HG02970 (cell line): Measurements from ENCODE around the gene ZNF836.
A peak's percentile ranks its signal among the peaks of the same experiment; 100 is the strongest.
"Not testable (repeated sequence)": the region's sequence is repeated elsewhere in the genome, so short reads cannot be mapped to it uniquely, and the experiment has no call there.

Experiments
- ATAC-seq: cut with Tn5 transposase; IDR thresholded peaks from one replicate; pipeline ENCODE4 v1.9.1; 2021; ENCODE audit warnings: mild to moderate bottlenecking, moderate library complexity, moderate number of reproducible peaks; ENCODE audit not compliant: unreplicated experiment, low FRiP score

ZNF836 gene

GRCh38 chr19:52171321-52172169 lies at the start of gene ZNF836:
Gene ZNF836, minus strand, starts transcription at chr19:52171621. Its CDS starts 3,549 bp downstream, at chr19:52168072.
- peak; percentile 75 for ATAC-seq

- no peak for ATAC-seq
Observed at GRCh38 chr19:52221031-52221430, 49.6 kb upstream of the ZNF836 start.

DNA sequence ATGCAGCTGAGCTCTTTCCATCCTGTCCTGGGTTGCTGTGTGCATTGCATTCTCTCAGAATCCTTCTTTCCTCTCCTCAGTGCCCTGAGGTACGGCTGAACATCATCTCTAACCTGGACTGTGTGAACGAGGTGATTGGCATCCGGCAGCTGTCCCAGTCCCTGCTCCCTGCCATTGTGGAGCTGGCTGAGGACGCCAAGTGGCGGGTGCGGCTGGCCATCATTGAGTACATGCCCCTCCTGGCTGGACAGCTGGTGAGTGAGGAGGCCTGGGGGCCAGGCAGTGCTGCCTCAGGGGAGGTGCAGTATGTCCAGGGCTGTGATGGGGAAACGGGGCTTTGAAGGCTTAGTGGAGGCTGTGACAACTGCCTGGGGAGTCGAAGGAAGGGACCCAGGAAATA lies 48.2 kb upstream of the ZNF836 start:
- ATAC-seq, result no peak

DNA sequence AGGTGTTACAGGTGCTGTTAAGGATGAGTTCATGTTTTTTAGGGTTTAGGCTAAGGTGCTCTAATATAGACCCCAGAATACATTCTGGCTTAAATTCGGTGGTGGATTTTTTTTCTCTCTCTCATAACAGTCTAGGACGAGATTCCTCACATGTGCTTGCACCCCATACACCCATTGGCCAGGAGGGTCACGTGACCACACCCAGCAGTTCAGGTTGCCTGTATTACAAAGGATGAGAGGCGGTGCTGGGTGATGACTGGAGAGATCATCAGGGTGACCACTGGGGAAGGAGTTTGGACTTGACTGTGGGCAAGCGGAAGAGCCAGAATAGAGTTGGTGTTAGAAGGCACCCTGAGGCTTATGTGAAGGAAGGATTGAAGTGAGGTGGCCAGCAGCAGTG lies 46.2 kb upstream of the ZNF836 start:
- no peak for ATAC-seq

DNA sequence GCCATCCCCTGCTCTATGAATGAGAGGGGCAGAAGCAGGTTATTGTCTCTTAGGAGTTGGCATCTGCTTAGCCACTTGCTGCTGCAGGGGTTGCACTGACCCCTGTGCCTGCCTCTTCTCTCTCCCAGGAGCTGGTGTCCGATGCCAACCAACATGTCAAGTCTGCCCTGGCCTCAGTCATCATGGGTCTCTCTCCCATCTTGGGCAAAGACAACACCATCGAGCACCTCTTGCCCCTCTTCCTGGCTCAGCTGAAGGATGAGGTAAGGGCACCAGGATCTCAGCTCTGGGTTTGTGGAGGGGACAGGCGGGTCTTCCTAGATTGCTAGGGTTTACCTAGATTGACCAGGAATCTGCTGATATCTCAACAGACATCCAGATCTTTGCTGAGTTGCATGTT lies 45.0 kb upstream of the ZNF836 start:
- ATAC-seq, result no peak

DNA sequence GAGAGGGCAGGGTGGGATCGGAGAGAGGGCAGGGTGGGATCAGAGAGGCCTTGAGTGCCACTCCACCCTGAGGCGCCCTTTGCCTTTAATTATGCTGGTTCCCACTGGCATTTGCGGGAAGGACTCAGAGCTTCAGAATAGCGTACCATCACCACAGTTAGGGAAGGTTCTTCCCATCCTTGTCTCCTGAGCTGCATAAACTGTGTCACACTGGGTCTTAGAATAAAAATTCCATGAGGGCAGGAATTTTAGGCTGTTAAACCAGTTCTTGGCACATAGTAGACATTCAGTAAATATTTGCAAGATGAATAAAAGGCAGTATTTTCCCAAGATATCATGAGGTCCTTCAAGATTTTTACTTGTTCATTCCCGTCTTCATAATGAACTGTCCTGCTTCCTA lies 42.8 kb upstream of the ZNF836 start:
- no peak for ATAC-seq

DNA sequence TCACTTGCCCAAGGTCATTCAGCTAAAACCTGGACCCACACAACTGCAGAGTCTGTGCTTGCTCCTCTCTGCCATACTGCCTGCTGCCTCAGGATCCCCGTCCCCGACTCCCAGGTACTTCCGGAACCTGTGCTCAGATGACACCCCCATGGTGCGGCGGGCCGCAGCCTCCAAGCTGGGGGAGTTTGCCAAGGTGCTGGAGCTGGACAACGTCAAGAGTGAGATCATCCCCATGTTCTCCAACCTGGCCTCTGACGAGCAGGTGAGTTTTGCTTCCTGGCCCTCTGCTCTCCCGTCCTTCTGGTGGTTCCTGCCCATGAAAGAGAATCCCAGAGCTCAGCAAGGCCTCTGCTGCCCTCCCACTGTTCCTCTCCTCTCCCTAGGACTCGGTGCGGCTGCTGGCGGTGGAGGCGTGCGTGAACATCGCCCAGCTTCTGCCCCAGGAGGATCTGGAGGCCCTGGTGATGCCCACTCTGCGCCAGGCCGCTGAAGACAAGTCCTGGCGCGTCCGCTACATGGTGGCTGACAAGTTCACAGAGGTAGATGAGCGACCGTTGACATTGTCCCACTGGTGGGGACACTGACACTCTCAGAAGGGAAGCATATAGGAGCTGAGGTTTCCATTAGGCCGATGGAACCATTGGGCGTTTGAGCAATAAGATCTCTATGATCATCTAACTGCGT lies 41.3 kb upstream of the ZNF836 start:
- ATAC-seq, result no peak

GRCh38 chr19:52211926-52212571 lies 40.6 kb upstream of the ZNF836 start:
- no peak for ATAC-seq

DNA sequence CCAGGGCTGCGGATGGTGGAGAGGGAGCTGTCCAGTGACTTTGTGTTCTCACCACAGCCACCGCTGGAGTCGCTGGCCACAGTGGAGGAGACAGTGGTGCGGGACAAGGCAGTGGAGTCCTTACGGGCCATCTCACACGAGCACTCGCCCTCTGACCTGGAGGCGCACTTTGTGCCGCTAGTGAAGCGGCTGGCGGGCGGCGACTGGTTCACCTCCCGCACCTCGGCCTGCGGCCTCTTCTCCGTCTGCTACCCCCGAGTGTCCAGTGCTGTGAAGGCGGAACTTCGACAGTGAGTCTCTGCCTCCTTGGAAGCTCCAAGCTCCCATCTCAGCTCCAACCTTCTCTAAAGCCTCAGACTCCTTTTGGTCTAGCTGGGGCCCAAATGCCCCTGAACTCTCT lies 39.8 kb upstream of the ZNF836 start:
- ATAC-seq, result no peak

DNA sequence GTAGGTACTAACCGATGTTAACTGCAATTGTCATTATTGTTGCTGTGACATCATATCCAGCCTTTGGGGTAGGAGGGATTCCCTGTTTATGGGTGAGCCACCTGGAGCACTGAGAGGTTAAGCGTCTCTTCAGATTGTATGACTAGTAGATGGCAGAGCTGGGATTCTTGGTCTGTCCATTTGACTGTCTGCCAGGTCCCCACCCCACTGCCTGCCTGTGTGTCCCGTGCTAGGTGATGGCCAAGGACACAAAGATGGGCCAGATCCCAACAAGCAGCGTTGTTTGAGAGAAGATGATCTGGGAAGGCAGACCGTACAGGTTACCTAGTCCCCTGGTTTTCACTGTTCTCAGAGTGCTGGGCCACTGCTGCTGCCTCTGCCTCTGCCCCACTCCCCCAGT lies 35.1 kb upstream of the ZNF836 start:
- ATAC-seq, result no peak

GRCh38 chr19:52200755-52201391 lies 29.5 kb upstream of the ZNF836 start:
- ATAC-seq, result not testable (repeated sequence)

GRCh38 chr19:52200044-52200443 lies 28.6 kb upstream of the ZNF836 start:
- no peak for ATAC-seq

GRCh38 chr19:52198678-52199077 lies 27.3 kb upstream of the ZNF836 start:
- no peak for ATAC-seq

- ATAC-seq, result no peak
Observed at GRCh38 chr19:52197964-52198363, 26.5 kb upstream of the ZNF836 start.

DNA sequence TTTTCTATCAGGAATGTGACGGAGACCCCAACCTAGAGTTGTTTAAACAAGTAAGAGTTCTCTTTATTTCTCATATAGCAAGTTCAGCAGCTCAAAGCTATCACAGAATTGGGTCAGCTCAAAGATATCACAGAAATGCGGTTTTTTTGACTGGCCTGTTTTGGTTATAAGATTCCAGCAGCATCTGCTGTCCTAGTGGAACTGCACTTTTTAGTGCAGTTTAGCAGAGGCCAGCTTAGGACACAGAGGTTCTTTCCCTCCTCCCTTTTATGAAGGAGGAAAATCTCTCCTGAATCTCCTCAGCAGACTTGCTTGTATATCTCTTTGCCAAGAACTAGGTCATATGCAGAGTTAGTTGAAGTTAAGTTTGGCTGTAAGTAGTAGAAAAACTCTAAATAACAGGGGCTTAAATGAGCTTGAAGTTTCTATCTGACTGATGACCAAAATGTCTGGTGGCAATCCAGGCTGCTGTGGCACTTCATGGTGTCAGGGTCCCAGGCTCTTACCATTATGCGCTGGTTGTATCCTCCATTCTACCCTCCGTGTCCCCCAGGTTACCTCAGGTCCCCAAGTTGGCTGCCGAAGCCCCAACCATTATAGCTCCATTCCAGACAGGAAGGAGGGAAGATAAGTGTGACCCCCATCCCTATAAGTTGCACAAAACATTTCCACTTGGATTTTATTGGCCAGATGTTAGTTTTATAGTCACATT lies 25.0 kb upstream of the ZNF836 start:
- no peak for ATAC-seq

GRCh38 chr19:52191951-52192350 lies 20.5 kb upstream of the ZNF836 start:
- ATAC-seq, result no peak

DNA sequence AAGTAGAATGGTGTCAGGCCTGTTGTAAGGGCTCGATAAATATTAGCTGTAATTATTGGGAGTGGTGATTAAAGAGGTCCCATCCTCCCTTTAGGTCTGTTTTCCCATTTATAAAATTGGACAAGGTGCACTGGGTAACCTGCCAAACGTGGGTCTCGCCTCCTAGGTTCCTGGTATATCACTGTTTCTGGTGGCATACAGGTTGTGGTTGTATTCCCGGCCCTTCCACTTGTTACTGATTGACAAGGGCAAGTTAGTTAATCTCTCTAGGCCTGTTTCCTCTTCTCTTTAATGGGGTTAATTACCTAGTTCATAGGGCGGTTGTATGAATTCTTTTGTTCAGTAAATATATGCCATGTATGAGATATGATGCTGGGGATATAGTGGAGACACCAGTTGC lies 20.0 kb upstream of the ZNF836 start:
- no peak for ATAC-seq

DNA sequence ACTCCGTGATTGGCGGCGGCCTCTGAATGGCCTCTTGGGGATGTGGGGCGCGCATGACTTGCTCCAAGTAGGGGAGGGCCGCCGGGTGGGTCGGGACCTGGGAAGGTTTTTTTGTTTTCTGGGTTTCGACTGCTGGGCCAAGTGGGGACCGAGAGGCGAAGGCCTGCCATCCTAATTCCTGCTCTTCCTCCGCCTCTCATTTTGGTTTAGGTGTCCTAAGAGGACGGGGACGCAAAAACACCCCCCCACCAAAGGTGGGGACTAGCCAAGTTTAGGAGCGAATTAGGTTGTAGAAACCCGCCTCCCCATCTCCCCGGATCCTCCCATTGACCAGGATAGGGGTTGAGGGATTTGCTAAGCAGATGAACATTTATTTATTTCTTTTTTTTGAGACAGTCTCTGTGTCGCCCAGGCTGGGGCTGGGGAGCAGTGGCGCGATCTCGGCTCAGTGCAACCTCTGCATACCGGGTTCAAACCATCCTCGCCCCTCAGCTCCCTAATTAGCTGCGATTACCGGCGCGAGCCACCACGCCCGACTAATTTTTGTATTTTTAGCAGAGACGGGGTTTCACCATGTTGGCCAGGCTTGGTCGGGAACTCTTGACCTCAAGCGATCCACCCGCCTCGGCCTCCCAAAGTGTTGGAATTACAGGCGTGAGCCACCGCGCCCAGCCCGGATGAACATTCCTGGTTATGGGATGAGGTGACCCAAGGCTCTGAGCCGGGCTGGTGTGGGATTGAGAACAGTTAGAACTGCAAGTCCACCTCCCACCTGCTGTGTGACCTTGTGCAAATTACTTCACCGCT lies 19.3 kb upstream of the ZNF836 start:
- no peak for ATAC-seq

- peak; percentile 96 for ATAC-seq
Observed at GRCh38 chr19:52189735-52190486, 18.5 kb upstream of the ZNF836 start, which contains the start of gene PPP2R1A. Gene PPP2R1A, plus strand, starts transcription at chr19:52190052. Its CDS starts 45 bp downstream, at chr19:52190097.
